Adrenal gland (tissue), 12 donors: ENCODE data around the gene UBE3B. TPM values are rescaled to one million over a fixed set of nuclear protein-coding genes. Genes with fewer than 3 reads are reported as not detected.

Experiments used
- DNase-seq, 7 donors: peaks; one replicate each; pipeline ENCODE4 v3.0.0-alpha.2; 2019 to 2020
- H3K27ac ChIP-seq, 5 donors: fragments of 200-600 bp; sonication (generic) in 4 of 5; 1 replicate in 3 of 5; 2 replicates in 2 of 5; pipeline versions ENCODE4 v1.5.1 to v1.8.0; 2016 to 2020; ENCODE audit warnings: mild to moderate bottlenecking in 1 of 5
- H3K27me3 ChIP-seq: fragments of 200-600 bp; 2 replicates; pipeline ENCODE4 v1.8.0; 2021
- H3K36me3 ChIP-seq, 2 donors: fragments of 200-600 bp; replicated peaks in 1 of 2; 1 replicate in 1 of 2; 2 replicates in 1 of 2; pipeline versions ENCODE4 v1.5.1 to v1.8.0; 2018 to 2022
- H3K4me1 ChIP-seq, 2 donors: fragments of 200-600 bp; replicated peaks in 1 of 2; 1 replicate in 1 of 2; 2 replicates in 1 of 2; pipeline versions ENCODE4 v1.5.1 to v1.8.0; 2018 to 2021
- H3K4me3 ChIP-seq, 4 donors: fragments of 200-600 bp; sonication (generic) in 3 of 4; one replicate each; pipeline ENCODE4 v1.5.1; 2016 to 2018
- H3K9me3 ChIP-seq, 3 donors: fragments of 200-600 bp; sonication (generic) in 1 of 3; replicated peaks in 1 of 3; 1 replicate in 2 of 3; 2 replicates in 1 of 3; pipeline versions ENCODE4 v1.5.1 to v1.8.0; 2016 to 2021
- CTCF ChIP-seq, 6 experiments: fragments of 450-650 bp in 4 of 6; fragments of 200-600 bp in 2 of 6; sonication (generic) in 1 of 6; IDR thresholded peaks; 1 replicate in 5 of 6; 2 replicates in 1 of 6; pipeline versions ENCODE4 v1.5.1 to v1.8.0; 2016 to 2021; ENCODE audit warnings: antibody characterized with exemption in 6 of 6, mild to moderate bottlenecking in 2 of 6, moderate library complexity in 1 of 6
- POLR2A ChIP-seq, 2 donors: fragments of 450-650 bp; IDR thresholded peaks; one replicate each; pipeline ENCODE4 v1.6.1; 2017; ENCODE audit warnings: antibody characterized with exemption in 2 of 2, mild to moderate bottlenecking in 2 of 2, moderate library complexity in 1 of 2
- WGBS, 4 donors: extraction: QIAGEN DNeasy Blood & Tissue Kit in 2 of 4; methylation state at CpG; one replicate each; pipeline versions ENCODE4 v1.1.5 to v1.1.7; 2013 to 2017; 5-methylcytosine and 5-hydroxymethylcytosine counted together
- intact Hi-C, 2 donors: fragments of 100-400 bp; cut with DNase I; formaldehyde crosslinking; loops; one replicate each; pipeline versions ENCODE4 v1.14.1 to v1.15.0; 2022 to 2023
- polyA plus RNA-seq, 3 donors: library from polyadenylated mRNA; stranded (reverse); fragments of 200-250 nt in 2 of 3; fragments of 350-450 nt in 1 of 3; fragmentation: Illumina TruSeq in 1 of 3; extraction: RNeasy Lipid Tissue Mini Kit (QIAGEN cat#74804) in 1 of 3; gene quantifications; one replicate each; pipeline ENCODE4 v1.2.3, GENCODE V29; 2013 to 2014
- total RNA-seq, 9 donors: library from RNA; depleted of rRNA in 4 of 9; stranded (reverse); fragments of >200 nt in 4 of 9; fragments of 120-200 nt in 1 of 9; fragmentation: NEBNext Ultra II Directional in 1 of 9; extraction: Animal tissue kit (Norgen Biotek cat#: 25700) in 1 of 9; gene quantifications; one replicate each; pipeline versions ENCODE4 v1.1.0 to v1.2.4, GENCODE V29; 2013 to 2023
- donor health status: healthy with polysubstance abuse.
- donor health status: Bipolar disorder and iron deficiency.
- donor health status: DM: yes; HTN: yes; CAD: no.
- donor health status: DM: no; HTN: no; CAD: no.
- donor health status: DM: no; HTN: no; CAD: no.
- donor health status: DM: yes; HTN: yes; CAD: no.

UBE3B gene
- total and polyA plus RNA-seq, 12 donors: 16.0 to 79.5 (median 39.5) TPM

- Histone ChIP-seq H3K9me3 (no peaks in the 10 kb centered on the region), H3K27me3 (no peaks in the 10 kb centered on the region), H3K27ac (no peak overlapping the region), H3K4me1 (peaks cover 7 to 34% of the 10 kb centered on the region in 2 donors), H3K4me3 (no peak overlapping the region), H3K36me3 (peaks cover 0 to 81% of the 10 kb centered on the region in 2 donors)
- 84 to 100% (median 93%) methylated on average over 1 of the region's 1 CpG for WGBS, 4 donors
- intact Hi-C loops: no loop called here
- no peak for DNase-seq
- TF ChIP-seq POLR2A (IDR thresholded peaks at IDR 0.05) (no peak), CTCF (IDR thresholded peaks at IDR 0.05) (no peak)
Observed at GRCh38 chr12:109455706-109456105, 21.7 kb upstream of the UBE3B start.

GRCh38 chr12:109458086-109458485 lies 19.3 kb upstream of the UBE3B start:
- no peak for DNase-seq
- Histone ChIP-seq H3K36me3 (peaks cover 0 to 62% of the 10 kb centered on the region in 2 donors), H3K27me3 (no peaks in the 10 kb centered on the region), H3K4me1 (peaks cover 30 to 54% of the 10 kb centered on the region in 2 donors), H3K27ac (peak overlapping the region in 2 of 5 donors; percentile 75 to 95), H3K9me3 (no peaks in the 10 kb centered on the region), H3K4me3 (no peak overlapping the region)
- intact Hi-C loops: no loop called here
- WGBS, 4 donors: 64 to 80% (median 72%) methylated on average over 4 of the region's 4 CpGs
- TF ChIP-seq CTCF (IDR thresholded peaks at IDR 0.05) (no peak), POLR2A (IDR thresholded peaks at IDR 0.05) (no peak)

GRCh38 chr12:109458771-109459208 lies 18.6 kb upstream of the UBE3B start:
- Histone ChIP-seq H3K4me1 (peaks cover 36 to 61% of the 10 kb centered on the region in 2 donors), H3K4me3 (no peak overlapping the region), H3K9me3 (no peaks in the 10 kb centered on the region), H3K27ac (peak overlapping the region in 2 of 5 donors; percentile 75 to 95), H3K27me3 (no peaks in the 10 kb centered on the region), H3K36me3 (peaks cover 0 to 55% of the 10 kb centered on the region in 2 donors)
- no peak for DNase-seq
- intact Hi-C loops: no loop called here
- WGBS, 4 donors: 52 to 74% (median 63%) methylated on average over 5 to 6 of the region's 6 CpGs
- TF ChIP-seq POLR2A (IDR thresholded peaks at IDR 0.05) (no peak), CTCF (IDR thresholded peaks at IDR 0.05) (no peak)

GRCh38 chr12:109459247-109459646 lies 18.2 kb upstream of the UBE3B start:
- H3K36me3 ChIP-seq: peaks cover 0 to 50% of the 10 kb centered on the region in 2 donors
- peak overlapping the region in 2 of 5 donors; percentile 95 to 99 for H3K27ac ChIP-seq
- no peak overlapping the region for H3K4me3 ChIP-seq

More at GRCh38 chr12:109459247-109459646, 18.2 kb upstream of the UBE3B start:
- no peak for TF ChIP-seq CTCF (IDR thresholded peaks at IDR 0.05)
- H3K27me3 ChIP-seq: no peaks in the 10 kb centered on the region
- H3K4me1 ChIP-seq: peaks cover 40 to 66% of the 10 kb centered on the region in 2 donors
- whole genome bisulfite sequencing, 4 donors: 70 to 75% (median 73%) methylated on average over 6 of the region's 6 CpGs
- intact Hi-C loops: no loop called here
- DNase-seq: no peak
- H3K9me3 ChIP-seq: no peaks in the 10 kb centered on the region
